GM12878 (cell line): Measurements from ENCODE around the gene DNAAF2. TPM values are rescaled to one million over a fixed set of nuclear protein-coding genes. Genes with fewer than 3 reads are reported as not detected.

Experiments
- BCL3 ChIP-seq: IDR thresholded peaks from 2 replicates; pipeline ENCODE4 v1.6.1; 2011; ENCODE audit warnings: borderline replicate concordance, low read depth, mild to moderate bottlenecking, moderate library complexity, low read length; ENCODE audit not compliant: insufficient read depth, poor library complexity, severe bottlenecking
- CREB1 ChIP-seq: IDR thresholded peaks from 2 replicates; pipeline ENCODE4 v1.6.1; 2012; ENCODE audit warnings: low read depth, mild to moderate bottlenecking, inconsistent platforms
- CREM ChIP-seq: IDR thresholded peaks from 2 replicates; pipeline ENCODE4 v1.6.1; 2014; ENCODE audit warnings: antibody characterized with exemption, low read depth
- EZH2 ChIP-seq: IDR thresholded peaks from 2 replicates; pipeline ENCODE4 v1.6.1; 2012; ENCODE audit warnings: low read depth, mild to moderate bottlenecking, control low read depth, inconsistent platforms, low read length, borderline replicate concordance; ENCODE audit not compliant: control insufficient read depth
- GATAD2B ChIP-seq: fragments of 450-650 bp; conservative IDR thresholded peaks from 2 replicates; pipeline ENCODE4 v1.6.1; 2017; ENCODE audit warnings: low read depth, mild to moderate bottlenecking, moderate library complexity
- HDAC2 ChIP-seq: fragments of 200-600 bp; sonication (generic); IDR thresholded peaks from 2 replicates; pipeline ENCODE4 v1.6.1; 2017
- MYC ChIP-seq: IDR thresholded peaks from 2 replicates; pipeline ENCODE4 v1.6.1; 2011; ENCODE audit warnings: mild to moderate bottlenecking, low read length, moderate library complexity, inconsistent platforms; ENCODE audit not compliant: insufficient read depth, insufficient replicate concordance, insufficient read length, severe bottlenecking
- NBN ChIP-seq: fragments of 450-650 bp; IDR thresholded peaks from 2 replicates; pipeline ENCODE4 v1.6.1; 2016
- PML ChIP-seq: IDR thresholded peaks from 2 replicates; pipeline ENCODE4 v1.6.1; 2012; ENCODE audit warnings: low read length, inconsistent platforms
- POLR2AphosphoS2 ChIP-seq: IDR thresholded peaks from 2 replicates; pipeline ENCODE4 v1.6.1; 2011; ENCODE audit warnings: low read depth, mild to moderate bottlenecking, low read length, improper control_type of control experiment, moderate library complexity
- POU2F2 ChIP-seq: IDR thresholded peaks from 3 replicates; pipeline ENCODE4 v1.6.1; 2011; ENCODE audit warnings: low read depth, mild to moderate bottlenecking, low read length, borderline replicate concordance
- SIX5 ChIP-seq: IDR thresholded peaks from 2 replicates; pipeline ENCODE4 v1.6.1; 2011; ENCODE audit warnings: mild to moderate bottlenecking, low read depth, low read length, moderate library complexity; ENCODE audit not compliant: severe bottlenecking
- SMAD5 ChIP-seq: IDR thresholded peaks from 2 replicates; pipeline ENCODE4 v1.6.1; 2016; ENCODE audit warnings: antibody characterized with exemption, low read depth
- SRF ChIP-seq, 2 experiments: IDR thresholded peaks; 2 replicates each; pipeline ENCODE4 v1.6.1; 2011; ENCODE audit warnings: low read depth in 2 of 2, low read length in 2 of 2, mild to moderate bottlenecking in 1 of 2, moderate library complexity in 1 of 2
- STAT1 ChIP-seq: fragments of 450-650 bp; conservative IDR thresholded peaks from 2 replicates; pipeline ENCODE4 v1.6.1; 2014; ENCODE audit warnings: antibody characterized with exemption, mild to moderate bottlenecking
- SUPT20H ChIP-seq: IDR thresholded peaks from 2 replicates; pipeline ENCODE4 v1.6.1; 2011; ENCODE audit warnings: low read depth, mild to moderate bottlenecking, low read length, moderate library complexity, borderline replicate concordance; ENCODE audit not compliant: control insufficient read depth
- TCF12 ChIP-seq: IDR thresholded peaks from 2 replicates; pipeline ENCODE4 v1.6.1; 2011; ENCODE audit warnings: low read depth, mild to moderate bottlenecking, low read length
- ZBED1 ChIP-seq: IDR thresholded peaks from 2 replicates; pipeline ENCODE4 v1.6.1; 2016; ENCODE audit warnings: borderline replicate concordance
- polyA plus RNA-seq, 11 experiments: library from polyadenylated mRNA; depleted of rRNA in 4 of 11; unstranded in 6 of 11; stranded (reverse) in 5 of 11; fragments of >200 nt; fragmentation: Nextera tagmentation in 4 of 11; fragmentation: Illumina TruSeq in 1 of 11; extraction: Ambion mirVana in 4 of 11; extraction: Trizol in 1 of 11; gene quantifications; 1 replicate in 1 of 11; 2 replicates in 10 of 11; pipeline versions ENCODE4 v1.2.1 to v1.2.3, GENCODE V29; 2011 to 2016; ENCODE audit warnings: inconsistent platforms in 2 of 11, missing spikeins in 2 of 11, low read depth in 1 of 11
- total RNA-seq, 4 experiments: library from RNA; depleted of rRNA in 3 of 4; stranded (reverse); fragments of >200 nt in 3 of 4; fragmentation: Illumina TruSeq in 1 of 4; extraction: Trizol in 1 of 4; gene quantifications; 2 replicates each; pipeline versions ENCODE4 v1.2.1 to v1.2.3, GENCODE V29; 2013 to 2021
- TF ChIP-seq, protein P1 (sequence below): fragments of 450-650 bp; formaldehyde crosslinking; IDR thresholded peaks from 2 replicates; pipeline ENCODE4 v1.4.0; 2022; ENCODE audit warnings: mild to moderate bottlenecking, moderate library complexity
- TF ChIP-seq, protein P2 (sequence below): fragments of 150-350 bp; IDR thresholded peaks from 2 replicates; pipeline ENCODE4 v1.6.1; 2014; ENCODE audit warnings: mild to moderate bottlenecking, low read depth, low read length

Gene DNAAF2
- total and polyA plus RNA-seq, 10 of the 15 experiments (the other 5 are each of a cell fraction or from before 2014, with no cell fraction given): 5.7 to 24.7 (median 10.8) TPM

- TF ChIP-seq, protein P1, sequence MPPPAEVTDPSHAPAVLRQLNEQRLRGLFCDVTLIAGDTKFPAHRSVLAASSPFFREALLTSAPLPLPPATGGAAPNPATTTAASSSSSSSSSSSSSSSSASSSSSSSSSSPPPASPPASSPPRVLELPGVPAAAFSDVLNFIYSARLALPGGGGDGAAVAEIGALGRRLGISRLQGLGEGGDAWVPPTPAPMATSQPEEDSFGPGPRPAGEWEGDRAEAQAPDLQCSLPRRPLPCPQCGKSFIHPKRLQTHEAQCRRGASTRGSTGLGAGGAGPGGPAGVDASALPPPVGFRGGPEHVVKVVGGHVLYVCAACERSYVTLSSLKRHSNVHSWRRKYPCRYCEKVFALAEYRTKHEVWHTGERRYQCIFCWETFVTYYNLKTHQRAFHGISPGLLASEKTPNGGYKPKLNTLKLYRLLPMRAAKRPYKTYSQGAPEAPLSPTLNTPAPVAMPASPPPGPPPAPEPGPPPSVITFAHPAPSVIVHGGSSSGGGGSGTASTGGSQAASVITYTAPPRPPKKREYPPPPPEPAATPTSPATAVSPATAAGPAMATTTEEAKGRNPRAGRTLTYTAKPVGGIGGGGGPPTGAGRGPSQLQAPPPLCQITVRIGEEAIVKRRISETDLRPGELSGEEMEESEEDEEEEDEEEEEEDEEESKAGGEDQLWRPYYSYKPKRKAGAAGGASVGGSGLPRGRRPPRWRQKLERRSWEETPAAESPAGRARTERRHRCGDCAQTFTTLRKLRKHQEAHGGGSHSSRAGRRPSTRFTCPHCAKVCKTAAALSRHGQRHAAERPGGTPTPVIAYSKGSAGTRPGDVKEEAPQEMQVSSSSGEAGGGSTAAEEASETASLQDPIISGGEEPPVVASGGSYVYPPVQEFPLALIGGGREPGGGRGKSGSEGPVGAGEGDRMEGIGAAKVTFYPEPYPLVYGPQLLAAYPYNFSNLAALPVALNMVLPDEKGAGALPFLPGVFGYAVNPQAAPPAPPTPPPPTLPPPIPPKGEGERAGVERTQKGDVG (CRISPR knock-in tag): no peak
- TF ChIP-seq, protein P2, sequence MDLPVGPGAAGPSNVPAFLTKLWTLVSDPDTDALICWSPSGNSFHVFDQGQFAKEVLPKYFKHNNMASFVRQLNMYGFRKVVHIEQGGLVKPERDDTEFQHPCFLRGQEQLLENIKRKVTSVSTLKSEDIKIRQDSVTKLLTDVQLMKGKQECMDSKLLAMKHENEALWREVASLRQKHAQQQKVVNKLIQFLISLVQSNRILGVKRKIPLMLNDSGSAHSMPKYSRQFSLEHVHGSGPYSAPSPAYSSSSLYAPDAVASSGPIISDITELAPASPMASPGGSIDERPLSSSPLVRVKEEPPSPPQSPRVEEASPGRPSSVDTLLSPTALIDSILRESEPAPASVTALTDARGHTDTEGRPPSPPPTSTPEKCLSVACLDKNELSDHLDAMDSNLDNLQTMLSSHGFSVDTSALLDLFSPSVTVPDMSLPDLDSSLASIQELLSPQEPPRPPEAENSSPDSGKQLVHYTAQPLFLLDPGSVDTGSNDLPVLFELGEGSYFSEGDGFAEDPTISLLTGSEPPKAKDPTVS: no peak
- TF ChIP-seq ZBED1 (peak; percentile 74; the same call in 1 of the 2 replicates), SIX5 (no peak), STAT1 (peak; percentile 69; the same call in 1 of the 2 replicates), NBN (peak; percentile 91), MYC (peak; percentile 42), GATAD2B (peak; percentile 93), CREB1 (peak; percentile 76; the same call in 1 of the 2 replicates), PML (peak; percentile 95; the same call in 1 of the 2 replicates), TCF12 (peak; percentile 42; the same call in 1 of the 2 replicates), SRF (IDR thresholded peaks at IDR 0.05; ENCODE audit: low read depth in 2 of 2, low read length in 2 of 2) (peak; percentile 48 to 78; a peak in 2 of 4 replicates), CREM (peak; percentile 7; the same call in 1 of the 2 replicates), EZH2 (no peak), SMAD5 (peak; percentile 70), SUPT20H (no peak), BCL3 (peak; percentile 58), POU2F2 (peak; percentile 15; the same call in 2 of the 3 replicates), POLR2AphosphoS2 (no peak), HDAC2 (no peak)
- TF ChIP-seq, all 136 proteins: peak for 61
Observed at GRCh38 chr14:49633640-49634546, 1.2 kb downstream of the DNAAF2 start (continued).
